ENCODE data around the gene NEK9.
"Not testable (repeated sequence)": the region's sequence is repeated elsewhere in the genome, so short reads cannot be mapped to it uniquely, and the experiment has no call there.

The NEK9 gene

DNA sequence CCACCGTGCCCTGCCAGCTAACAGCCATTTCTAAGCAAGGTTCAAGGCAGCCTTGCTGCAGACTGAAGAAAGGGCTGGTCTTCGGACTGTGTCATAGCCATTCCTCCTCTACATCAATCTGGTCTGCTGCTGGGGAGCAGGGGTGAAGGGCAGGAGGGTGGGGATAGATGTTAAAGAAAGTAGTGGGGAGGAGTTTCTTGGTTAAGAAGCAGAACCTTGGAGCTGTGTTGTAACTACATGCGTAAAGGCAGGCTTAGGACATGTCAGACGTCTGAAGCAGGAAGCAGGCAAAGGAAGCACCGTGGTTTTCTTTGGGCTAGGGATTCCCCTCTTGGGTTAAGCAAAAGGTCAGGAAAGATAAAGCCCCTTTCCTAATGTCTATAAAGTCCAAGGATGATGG lies 18.1 kb upstream of the NEK9 start:
- DNase-seq (ENCODE audit: low spot score) = peak; percentile 59

DNA sequence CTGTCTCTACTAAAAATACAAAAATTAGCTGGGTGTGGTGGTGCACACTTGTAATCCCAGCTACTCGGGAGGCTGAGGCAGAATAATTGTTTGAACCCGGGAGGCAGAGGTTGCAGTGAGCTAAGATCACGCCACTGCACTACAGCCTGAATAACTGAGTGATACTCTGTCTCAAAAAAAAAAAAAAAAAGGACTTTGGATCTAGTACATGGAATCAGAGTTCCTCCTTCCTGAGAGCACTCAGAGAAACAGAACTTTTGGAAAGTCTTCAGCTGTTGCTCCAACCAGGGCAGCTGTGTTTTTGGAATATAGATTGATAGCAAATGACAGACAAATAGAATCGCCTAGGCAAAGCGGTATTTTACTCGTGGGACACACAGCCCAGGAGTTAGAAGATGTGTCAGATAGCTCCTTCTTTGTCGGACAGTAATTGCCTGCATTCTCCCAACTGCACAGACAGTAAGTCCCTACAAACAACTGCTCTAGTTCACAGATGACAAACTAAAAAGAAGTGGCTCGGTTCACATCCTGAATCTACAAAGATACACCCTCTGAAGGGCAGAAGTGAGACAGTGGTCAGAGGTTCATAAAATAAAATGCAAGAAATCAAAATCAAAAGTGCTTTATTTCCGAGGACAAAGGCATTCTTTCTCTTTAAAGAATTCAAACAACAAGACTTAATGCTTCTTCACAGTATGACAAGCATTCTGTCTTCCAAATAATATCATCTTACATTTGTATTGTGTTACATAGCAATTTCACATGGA lies 17.1 kb upstream of the NEK9 start:
- DNase-seq (ENCODE audit: low spot score) = peak; percentile 48

DNA sequence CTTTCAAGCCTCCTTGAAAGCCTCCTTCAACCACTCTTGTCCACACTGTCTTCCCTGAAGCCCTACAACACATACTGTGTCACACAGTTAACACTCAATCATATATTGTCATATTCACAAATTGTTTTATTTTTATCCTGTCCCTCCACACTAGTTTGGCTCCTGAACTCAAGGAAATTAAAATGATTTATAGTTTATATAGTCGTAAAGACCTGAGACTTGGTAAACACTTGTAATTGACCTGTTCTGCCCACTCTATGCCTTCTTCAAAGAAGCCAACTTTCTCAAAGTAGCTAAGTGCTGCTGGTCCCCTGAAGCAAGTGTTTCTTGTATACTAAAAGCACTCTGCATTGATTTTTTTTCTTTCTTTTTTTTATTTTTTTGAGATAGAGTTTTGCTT lies 15.6 kb upstream of the NEK9 start:
- DNase-seq (ENCODE audit: low spot score) = no peak

DNA sequence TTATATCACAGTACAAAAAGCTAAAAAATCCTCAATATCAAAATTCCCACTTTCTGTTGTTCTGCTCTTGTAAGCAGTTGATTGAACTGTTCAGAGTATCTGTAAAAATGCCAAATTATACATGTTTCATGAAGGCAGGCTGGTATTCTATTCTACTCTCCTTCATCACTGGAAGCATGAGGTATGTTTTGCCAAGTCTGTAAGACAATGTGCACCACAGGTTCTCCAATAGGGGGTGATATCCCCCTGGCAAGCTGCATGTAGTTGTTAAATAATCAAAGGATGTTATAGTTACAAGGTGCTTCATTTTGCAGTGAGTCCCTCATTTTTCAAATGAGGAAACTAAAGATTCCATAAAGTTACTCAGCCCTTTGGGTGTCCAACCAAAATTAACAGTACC lies 15.1 kb upstream of the NEK9 start:
- no peak for DNase-seq (ENCODE audit: low spot score)

DNA sequence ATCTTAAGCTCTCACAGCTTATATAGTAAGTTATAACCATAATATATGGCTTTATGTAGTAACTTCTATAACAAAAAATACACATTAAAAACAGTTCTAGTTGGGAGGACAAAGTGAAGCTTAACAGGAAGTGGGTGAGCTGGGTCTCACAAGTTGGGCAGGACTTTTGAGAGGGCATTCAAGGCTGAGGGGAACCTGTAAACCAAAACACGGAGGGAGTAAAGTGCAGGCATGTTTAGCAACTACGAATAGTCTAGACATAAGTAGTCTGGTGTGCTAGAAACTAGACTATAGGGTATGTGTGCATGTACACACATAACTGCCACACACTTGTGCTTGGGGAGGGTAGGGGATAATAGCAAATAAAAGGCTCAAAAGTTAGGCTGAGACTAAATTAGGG lies 14.2 kb upstream of the NEK9 start:
- no peak for DNase-seq (ENCODE audit: low spot score)

DNA sequence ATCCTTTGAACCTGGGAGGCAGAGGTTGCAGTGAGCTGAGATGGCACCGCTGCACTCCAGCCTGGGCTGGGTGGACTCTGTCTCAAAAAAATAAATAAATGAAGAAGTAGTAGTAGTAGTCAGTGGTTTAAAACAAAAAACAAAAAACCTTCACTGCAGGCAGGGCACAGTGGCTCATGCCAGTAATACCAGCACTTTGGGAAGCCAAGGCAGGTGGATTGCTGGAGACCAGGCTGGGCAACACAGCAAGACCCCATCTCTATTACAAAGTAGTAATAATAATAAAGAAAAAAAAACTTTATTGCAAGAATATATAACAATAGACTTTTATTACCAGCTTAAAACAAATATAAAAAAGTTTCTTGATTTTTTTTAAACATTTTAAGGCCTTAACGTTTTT lies 13.8 kb upstream of the NEK9 start:
- no peak for DNase-seq (ENCODE audit: low spot score)

DNA sequence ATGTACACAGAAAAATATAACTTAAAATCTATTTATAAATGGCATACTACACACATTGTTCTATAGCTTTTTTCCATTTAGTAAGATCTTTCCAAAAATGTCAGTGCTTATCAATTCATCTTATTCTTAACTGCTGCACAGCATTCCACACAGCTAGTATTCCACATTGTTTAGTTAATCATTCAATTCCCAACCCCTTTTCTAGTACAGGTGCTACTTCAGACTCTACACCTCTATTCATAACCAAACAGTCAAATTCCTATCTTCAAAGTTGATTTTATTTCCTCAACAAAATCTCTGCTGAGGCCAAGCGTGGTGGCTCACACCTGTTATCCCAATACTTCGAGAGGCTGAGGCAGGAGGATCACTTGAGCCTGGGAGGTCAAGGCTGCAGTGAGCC lies 12.3 kb upstream of the NEK9 start:
- no peak for DNase-seq (ENCODE audit: low spot score)

DNA sequence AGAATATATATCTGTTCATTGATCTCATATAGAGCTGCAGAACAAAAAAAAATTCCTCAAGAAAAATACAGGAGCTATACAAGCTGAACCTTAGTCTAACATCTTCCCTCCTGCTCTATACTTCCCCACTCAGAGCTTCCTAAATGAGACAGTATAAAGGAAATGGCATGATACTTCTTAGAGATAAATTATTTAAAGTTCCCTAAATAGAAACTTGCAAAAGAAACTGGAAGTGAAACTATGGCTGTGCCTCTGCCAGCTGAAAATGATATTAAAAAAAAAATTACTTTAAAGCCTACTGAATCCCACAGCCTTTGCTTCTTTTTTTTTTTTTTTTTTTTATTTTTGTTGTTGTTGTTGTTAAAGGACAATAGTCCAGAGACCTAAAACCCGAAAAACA lies 11.6 kb upstream of the NEK9 start:
- DNase-seq (ENCODE audit: low spot score) = no peak

DNA sequence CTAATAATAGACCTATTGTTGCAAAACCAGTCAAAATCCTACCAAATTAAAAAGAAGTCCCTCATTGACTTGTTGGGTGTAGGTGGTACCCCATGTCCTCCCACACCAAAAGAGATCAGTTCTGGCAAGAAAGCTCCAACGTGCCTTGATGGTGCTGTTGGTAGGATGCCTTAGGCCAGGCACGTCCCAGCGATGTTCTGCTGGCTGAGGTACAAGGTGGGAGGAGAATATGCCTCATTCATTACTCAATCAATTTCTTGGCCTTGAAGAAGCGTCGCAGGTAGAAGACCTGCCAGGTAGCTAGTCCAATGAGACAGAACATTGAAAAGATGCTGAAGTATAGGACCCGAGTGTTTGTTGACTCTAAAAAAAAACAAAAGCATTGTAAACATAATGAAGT lies 7.8 kb upstream of the NEK9 start:
- no peak for DNase-seq (ENCODE audit: low spot score)

DNA sequence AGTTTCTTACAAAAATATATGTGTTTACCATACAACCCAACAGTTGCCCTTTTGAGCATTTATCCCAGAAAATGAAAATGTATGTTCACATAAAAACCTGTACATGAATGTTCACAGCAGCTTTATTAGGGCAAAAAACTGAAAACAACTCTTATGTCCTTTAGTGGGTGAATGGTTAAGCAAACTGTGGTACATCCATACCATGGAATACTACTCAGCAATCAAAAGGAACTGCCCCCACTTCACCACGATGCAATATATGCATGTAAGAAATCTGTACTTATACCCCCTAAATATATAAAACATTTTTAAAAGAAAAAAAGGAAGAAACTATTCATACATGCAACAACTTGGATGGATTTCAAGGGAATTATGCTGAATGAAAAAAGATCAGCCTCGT lies 6.7 kb upstream of the NEK9 start:
- DNase-seq (ENCODE audit: low spot score) = no peak

DNA sequence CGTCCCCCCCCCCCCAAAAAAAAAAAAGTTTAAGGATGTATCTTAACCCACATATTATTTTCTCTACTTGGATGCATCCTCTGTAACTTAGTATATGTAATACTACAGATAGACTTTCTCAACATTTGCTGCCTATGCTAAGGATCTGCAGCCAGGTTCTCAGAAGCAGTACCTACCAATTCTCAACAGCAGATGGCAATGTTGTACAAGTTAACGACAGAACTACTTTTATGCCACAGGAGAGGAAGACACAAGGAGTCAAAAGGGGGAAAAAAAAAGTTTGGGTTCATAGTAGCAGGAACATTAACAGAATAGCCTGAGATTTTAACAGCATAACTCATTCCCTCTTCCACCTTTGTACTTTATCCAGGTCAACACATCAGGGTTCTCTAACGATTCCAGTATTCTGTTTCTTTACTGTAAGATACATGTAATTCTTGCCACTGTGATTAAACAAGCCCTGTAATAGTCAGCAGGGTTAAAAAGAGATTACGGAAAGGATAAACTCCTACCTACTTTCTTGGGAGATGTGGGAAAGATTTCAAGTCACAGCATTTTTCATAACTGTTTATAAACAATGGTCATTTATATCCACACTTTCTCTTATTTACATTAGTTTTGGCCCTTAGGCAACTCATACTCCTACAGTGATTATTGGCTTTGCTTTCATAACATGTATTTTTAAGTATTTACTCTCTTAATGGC lies 5.7 kb upstream of the NEK9 start:
- DNase-seq (ENCODE audit: low spot score) = peak; percentile 85

DNA sequence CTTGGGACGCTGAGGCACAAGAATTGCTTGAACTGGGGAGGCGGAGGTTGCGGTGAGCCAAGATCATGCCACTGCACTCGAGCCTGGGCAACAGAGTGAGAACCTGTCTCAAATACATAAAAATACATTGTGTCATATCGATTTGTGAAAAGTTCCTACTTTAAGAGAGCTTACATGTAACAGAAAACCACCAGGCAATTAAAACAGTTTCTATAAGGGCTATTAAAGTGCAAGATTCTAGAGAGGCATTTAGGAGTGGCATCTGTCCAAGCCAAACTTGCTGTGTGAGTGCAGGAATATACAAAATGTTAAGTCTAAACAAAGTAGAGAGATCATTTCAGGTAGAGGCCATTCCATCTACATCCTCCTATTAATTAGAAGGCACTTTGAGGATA lies 1.7 kb upstream of the NEK9 start:
- DNase-seq (ENCODE audit: low spot score) = no peak

DNA sequence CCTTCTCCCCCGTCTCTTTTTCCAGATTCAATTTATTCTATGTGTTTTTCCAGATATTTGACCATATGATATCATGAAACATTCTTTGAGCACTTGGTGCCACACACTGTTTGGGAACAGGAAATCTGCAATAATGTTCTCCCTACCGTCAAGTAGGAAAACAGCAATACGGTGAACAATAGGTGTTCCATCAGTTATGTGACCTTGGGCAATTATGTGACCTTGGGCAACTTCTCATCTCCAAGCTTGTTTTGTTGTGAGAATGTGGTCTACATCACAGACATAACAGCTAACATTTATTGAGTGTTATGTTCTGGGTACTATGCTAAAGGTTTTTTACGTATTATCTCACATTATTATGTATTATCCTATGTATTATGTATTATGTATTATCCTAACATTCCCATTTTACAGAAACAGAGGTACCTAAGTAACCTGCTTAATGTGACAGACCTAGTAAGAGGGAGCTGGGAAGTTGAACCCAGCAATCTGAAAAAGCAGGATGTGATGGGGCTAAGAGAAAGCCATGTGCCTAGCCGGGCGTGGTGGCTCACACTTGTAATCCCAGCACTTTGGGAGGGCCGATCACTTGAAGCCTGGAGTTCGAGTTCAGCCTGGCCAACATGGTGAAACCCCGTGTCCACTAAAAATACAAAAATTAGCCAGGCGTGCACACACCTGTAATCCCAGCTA lies 1.2 kb upstream of the NEK9 start:
- DNase-seq (ENCODE audit: low spot score) = no peak

DNA sequence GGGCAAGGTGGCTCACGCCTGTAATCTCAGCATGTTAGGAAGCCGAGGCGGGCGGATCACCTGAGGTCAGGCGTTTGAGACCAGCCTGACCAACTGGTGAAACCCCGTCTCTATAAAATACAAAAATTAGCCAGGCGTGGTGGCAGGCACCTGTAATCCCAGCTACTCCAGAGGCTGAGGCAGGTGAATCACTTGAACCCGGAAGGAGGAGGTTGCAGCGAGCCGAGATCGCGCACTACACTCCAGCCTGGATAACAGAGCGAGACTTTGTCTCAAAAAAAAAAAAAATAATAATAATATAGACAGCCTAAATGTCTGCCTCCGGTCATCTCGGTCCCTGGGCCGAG lies 599 bp upstream of the NEK9 start:
- DNase-seq (ENCODE audit: low spot score) = not testable (repeated sequence)

DNA sequence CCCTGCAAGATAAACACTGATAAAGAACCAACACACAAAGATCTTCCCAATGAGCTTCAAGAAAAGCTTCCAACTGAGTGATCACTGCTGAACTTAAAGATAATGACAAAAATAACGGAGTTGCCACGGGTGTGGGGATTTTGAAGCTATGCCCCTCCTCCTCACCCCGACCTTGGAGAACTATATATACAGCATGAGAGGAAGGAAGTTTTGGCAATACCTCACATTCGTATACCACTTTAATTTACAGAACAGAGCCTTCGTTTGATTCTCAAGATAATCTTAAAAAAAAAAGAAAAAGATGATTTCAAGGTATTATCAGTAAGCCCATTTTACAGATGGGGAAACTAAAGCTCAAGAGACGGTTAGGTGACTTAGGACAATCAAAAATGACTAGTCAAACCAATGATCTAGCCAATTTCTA lies 715 bp downstream of the NEK9 start:
- no peak for DNase-seq (ENCODE audit: low spot score)

DNA sequence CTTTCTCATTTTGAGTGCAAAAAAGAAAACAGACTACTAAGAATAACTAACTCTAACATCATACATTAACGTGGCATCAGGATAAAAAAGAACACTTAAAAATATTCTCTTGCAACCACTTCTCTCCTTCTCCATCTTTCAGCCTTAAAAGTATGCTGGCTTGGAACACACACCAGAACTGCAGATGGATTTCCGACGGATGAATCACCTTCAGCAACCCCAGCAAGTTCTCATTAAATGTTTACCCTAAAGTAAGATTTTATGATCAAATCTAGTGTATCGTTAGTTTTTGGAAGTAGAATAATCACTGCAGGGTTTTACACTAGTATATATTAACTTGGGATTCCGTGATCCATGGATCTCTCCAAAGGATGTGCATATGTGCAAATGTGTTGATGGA lies 1.2 kb downstream of the NEK9 start:
- DNase-seq (ENCODE audit: low spot score) = no peak

DNA sequence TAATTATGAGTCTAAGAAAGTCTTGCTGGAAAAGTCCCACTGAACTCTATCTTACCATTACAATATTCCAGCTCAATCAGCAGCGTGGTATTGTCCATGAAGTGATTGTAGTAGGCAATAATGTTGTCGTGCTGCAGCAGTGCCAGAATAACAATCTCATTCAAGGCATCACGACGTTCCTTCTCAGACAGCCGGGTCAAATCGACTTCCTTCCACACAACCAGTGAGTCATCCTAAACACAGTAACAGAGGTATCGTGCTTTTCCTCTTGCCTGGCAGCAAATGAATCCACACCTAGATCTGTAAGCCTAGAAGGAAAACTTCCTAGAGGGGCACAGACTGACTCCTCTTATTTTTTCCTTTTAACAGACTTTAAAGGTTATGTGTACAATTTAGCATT lies 2.9 kb downstream of the NEK9 start:
- DNase-seq (ENCODE audit: low spot score) = no peak

DNA sequence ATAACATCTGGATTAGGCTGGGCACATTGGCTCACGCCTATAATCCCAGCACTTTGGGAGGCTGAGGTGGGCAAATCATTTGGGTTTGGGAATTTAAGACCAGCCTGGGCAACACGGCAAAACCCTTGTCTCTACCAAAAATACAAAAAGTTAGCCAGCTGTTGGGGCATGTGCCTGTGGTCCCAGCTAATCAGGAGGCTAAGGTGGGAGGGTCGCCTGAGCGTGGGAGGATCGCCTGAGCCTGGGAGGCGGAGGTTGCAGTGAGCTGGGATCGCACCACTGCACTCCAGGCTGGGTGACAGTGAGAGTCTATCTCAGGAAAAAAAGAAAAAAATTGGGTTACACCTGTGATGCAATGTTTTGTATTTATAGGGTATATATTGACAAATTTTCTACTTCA lies 5.3 kb downstream of the NEK9 start:
- no peak for DNase-seq (ENCODE audit: low spot score)

DNA sequence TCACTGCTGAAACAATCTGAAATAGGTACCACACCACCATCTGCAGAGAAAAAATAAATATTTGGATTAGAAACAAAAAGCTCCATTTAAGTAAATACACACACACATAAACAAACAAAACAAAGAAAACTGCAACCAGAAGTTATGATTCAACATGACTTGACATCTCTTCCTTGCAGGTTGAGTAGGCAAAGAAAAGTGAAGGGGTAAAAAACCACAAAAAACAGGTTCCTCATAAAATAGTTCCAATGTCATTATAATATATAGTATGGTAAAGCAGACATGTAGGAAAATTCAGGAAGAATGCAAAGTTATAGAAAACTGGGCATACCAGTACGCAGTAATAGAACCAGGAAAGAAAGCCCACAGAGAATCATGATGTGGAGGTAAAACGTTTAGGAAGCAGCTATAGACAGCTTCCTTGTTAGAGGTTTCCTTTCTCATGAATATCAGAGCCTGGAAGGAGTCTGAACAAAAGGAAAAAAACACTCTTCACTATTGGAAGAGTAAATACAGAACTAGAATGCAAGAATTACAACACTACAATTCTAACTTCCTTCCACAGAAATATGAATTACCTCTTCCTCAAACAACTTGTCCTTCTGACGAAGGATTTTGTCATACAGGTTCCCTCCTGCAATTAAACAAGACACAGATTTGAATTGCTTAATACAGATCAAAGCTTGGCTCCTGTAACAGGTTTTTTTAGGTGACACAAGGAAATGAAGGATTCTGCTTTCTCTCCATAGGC lies 6.1 kb downstream of the NEK9 start:
- DNase-seq (ENCODE audit: low spot score) = no peak

DNA sequence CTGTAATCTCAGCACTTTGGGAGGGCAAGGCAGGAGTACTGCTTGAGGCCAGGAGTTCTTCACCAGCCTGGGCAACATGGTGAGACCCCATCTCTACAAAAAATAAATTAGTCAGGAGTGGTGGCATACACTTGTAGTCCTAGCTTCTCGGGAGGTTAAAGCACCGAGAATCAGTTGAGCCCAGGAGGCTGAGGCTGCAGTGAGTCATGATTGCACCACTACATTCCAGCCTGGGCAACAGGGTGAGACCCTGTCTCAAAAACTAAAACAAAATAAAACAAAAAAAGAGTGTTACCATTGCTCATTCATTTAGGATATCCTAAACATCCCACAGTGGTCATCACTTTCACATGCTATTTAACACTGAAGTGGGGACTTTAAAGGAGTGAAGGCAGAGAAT lies 7.8 kb downstream of the NEK9 start:
- DNase-seq (ENCODE audit: low spot score) = no peak

DNA sequence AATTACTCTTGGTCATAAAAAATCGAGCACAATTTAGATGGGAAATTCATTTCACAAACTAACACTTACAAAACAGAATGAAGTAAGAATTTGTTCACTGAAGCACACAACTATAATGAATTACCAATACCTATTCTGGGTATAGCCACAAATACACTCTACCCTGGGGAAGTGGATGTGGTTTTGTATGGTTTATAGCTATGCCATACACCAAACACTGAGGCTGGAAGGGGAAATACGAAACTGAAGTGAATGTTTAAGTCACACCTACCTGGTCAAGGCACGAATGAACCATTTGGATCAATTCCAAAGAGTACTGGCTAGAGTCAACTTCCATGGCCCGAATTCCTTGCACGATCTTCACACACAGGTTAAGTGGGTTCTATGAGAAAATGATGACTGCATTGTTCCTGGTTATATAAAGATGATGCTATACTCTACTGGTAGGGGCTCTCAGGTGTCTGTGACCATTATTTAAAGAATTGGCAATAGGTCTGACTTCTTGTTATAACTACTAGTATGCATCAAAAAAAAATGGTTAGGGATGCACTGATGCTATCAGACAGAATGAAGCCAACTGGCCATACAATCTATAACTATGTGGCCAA lies 12.8 kb downstream of the NEK9 start:
- DNase-seq (ENCODE audit: low spot score) = no peak

DNA sequence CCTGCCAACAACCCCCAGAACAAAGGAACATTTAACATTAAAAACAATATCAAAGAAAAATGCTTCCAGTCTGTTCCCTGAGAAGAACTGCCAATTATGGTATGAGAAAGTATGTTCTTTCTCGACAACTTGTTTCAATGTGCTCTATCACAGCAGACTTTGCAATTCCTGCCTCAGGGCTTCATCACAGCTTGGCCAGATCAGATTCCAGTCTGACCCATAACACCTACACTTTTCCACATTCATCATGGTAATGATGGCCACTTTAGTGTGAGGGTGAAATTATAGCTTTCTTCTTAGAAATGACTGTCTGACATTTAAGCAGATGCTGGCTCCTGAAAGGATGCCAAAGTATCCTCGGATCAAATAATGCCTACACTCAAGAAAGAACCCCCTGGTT lies 17.0 kb downstream of the NEK9 start:
- DNase-seq (ENCODE audit: low spot score) = no peak

Measured in globus pallidus (tissue), 1 donor.